Stimulated activated CD4-positive, alpha-beta T cell treated with anti-CD3 and anti-CD28 coated beads, Interleukin-12 subunit alpha, Interleukin-12 subunit beta, amount 100 ng/mL, for 24 hours (primary cell): ENCODE data around the gene MPDZ.

ENCODE experiments used
- DNase-seq, 2 experiments: peaks; one replicate each; pipeline ENCODE4 v3.0.0-alpha.2; 2020; ENCODE audit warnings: low read depth in 2 of 2

Gene MPDZ

GRCh38 chr9:13137426-13137825, 142.1 kb downstream of the MPDZ start:
- DNase-seq = no peak

DNA sequence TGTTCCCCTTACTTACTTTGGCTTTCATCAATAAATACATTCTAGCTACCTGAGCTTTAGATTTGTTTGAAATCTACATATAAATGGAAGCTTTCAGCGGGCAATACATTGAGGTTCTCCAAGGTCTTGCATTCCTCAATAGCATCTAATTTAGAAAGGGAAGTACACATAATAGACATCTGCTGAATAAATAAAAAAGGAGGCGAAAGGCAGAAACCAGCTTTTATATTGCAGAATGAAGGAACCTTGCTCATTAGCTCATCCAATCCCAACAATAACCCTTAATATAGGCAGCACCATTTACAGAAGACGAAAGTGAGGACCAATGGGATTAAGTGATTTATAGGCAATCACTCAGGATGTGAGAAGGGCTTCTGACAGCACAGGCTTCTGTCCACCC, 147.5 kb downstream of the MPDZ start:
- DNase-seq = no peak

DNA sequence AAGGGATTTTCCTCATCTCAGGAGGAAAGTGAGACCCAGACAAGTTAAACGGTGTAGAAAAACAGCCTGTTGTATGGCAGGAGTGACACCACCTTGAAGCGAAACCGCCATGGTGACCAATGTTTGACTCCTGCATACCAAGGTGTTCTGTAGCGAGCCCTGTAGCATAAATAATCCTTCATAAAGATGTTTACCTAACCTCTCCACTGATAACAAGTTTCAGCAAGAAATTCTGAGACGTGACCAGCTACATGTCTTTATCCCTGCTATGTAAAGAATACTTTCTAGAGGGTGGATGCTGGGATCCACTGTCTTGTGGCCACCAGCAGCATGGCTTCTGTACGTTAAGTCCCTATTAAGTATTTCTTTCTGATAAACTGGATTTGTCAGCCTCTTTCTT, 148.1 kb downstream of the MPDZ start:
- DNase-seq = no peak

- DNase-seq = no peak
These were observed 151.1 kb downstream of the MPDZ start for GRCh38 chr9:13128266-13128860.

GRCh38 chr9:13127131-13127530, 152.4 kb downstream of the MPDZ start:
- DNase-seq = no peak

DNA sequence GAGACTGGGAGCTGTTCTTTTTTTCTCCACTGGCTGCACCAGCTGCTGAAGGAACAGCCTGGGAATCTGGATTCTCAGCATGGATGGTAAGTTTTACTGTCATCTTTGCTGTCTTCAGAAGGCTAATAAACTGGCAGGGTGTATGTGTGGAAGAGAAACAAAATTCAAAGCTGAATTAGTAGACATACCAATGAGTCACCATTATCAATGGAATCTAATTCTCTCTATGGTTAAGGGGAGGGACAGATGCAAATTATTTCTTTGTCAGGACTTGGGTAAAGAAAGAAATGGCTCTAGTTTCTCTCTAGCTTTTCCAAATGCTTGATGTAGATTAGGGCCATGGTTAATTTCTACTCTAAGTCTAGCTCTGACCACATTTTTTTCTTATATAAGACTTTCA, 154.2 kb downstream of the MPDZ start:
- DNase-seq = no peak

- DNase-seq = no peak
These were observed 156.6 kb downstream of the MPDZ start for GRCh38 chr9:13122756-13123369.

GRCh38 chr9:13118313-13118712, 161.2 kb downstream of the MPDZ start:
- no peak for DNase-seq

- no peak for DNase-seq
These were observed 163.2 kb downstream of the MPDZ start for GRCh38 chr9:13116292-13116691.

DNA sequence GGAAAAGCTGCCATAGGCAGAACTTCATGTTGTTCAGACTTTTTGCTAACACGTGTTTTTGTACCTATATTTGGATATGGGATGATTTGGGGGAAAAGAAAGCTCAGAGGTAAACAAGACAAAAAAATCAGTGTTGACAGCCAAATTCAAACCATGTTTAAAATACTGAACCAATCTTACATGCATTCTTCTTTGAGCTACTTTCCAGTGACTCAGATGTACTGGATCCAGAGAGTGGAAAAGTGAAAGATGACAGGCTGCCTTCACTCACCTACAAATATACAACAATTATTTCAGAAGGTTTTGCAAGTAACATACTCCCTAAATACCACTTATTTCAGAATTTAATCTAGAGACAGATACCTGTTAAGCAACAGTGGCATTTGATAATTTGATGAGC, 165.7 kb downstream of the MPDZ start:
- no peak for DNase-seq

DNA sequence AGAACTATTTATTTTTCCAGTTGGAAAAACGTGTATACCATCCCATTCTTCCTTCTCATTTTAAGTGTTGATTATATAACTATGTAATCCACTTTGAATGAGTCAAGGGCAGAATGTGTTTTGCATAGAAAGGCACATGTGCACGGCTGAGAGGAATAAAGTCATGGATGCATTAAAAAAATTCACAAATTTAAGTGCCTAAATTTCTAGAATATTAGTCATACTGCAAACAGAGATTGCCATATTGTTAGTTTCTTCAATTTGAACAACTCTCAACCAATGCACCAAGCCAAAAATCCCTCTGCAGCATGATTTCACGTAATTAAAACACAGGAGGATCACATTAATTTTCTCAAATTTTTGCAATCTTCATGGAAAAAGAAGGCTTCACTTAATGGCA, 166.3 kb downstream of the MPDZ start:
- DNase-seq = no peak

GRCh38 chr9:13111778-13112177, 167.7 kb downstream of the MPDZ start:
- no peak for DNase-seq

GRCh38 chr9:13110766-13111417, 168.6 kb downstream of the MPDZ start:
- DNase-seq = no peak

DNA sequence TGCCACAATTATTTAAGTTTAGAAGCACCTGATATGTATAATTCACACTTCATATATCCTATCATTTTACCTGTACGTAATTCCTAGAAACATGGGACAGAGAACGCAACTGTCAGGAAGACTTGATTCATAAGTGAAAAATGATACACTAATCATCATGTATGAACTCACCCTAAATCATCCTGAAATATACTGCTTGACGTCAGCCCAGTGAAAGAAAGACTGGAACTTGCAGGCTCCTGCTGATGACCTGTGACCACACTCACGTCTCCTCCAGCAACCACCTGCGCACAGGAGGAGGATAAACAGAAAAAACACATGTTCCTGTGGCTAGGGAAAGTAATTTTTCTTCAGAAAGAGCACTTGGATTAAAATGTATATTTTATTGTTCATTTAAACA, 169.7 kb downstream of the MPDZ start:
- no peak for DNase-seq

DNA sequence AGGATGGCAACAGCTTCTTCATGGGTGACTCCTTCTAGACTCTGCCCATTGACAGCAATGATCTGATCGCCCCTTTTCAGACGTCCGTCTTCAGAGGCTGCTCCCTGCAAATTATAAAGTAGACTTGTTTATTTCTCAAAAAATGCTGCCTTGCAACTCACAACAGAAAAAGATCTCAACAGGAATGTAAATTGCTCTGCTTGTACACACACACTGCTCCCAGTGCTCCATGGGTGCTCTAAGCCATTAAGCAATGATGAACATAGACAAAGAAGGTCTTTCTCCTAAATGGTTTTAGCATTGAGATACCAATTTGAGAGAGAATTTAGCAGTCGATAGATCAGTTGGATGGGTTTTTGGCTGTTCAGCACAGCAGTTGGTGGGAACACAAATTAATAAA, 172.5 kb downstream of the MPDZ start:
- no peak for DNase-seq

GRCh38 chr9:13100914-13101572, 178.4 kb downstream of the MPDZ start:
- DNase-seq = no peak

DNA sequence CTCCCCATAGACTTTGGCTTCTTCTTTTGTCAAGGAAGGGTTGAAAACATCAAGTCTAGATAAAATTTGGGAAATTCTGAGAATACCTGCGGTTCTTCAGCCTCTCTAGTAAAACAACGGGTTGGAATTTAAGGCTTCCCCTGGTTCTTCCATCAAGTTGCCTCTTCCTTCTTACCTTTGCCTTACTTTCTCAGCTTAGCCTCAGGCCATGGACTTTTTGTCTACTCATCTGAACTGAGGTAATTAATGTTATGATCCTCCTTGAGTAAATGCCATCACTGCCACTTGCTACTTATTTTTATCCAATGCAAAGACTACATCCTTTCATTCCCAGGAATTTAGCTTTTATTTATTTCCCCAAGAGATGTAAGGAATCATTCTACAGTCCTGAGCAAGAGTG, 184.4 kb downstream of the MPDZ start:
- DNase-seq = no peak

GRCh38 chr9:13090628-13091027, 188.9 kb downstream of the MPDZ start:
- no peak for DNase-seq

DNA sequence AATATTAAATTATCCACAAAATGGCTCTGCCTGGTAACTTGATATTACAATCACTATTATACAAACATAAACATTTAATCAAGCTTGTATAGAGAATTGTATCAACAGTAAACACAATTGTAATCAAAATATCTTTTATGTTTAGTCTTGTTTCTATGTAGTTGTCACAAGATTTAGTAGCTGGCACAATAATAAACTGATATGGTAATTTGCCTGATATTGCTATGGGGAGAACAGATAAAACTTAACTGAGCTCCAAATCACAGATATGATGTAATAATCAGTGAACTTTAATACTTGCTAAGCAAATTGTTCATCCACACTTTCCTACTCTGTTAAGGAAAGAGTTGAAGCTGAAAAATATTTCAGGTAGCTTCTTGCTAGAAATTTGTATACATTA, 189.8 kb downstream of the MPDZ start:
- DNase-seq = no peak

- no peak for DNase-seq
These were observed 190.6 kb downstream of the MPDZ start for GRCh38 chr9:13088720-13089427.

GRCh38 chr9:13083963-13084528, 195.4 kb downstream of the MPDZ start:
- DNase-seq = no peak

DNA sequence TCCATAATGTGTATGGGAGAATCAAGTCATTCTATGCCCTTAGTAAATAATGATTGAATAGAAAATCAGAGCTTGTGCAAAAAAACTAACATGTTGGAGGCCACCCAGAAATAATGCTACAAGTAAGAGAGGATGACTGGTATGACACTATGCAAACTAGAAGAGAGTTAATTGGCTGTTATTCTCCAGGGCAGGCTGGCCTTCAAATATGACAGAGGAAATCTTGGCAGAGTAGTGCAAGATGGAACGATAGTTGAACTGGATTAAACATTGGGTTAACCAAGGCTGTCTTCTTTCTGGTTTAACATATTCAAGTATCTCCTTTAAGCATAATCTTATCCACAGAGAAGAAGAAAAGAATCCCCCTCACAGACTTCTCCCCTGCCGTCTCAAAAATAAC, 196.1 kb downstream of the MPDZ start:
- DNase-seq = no peak
